ENCODE results near the gene MRAP2. TPM values are rescaled to one million over a fixed set of nuclear protein-coding genes. Genes with fewer than 3 reads are reported as not detected.
"Not testable (repeated sequence)": the region's sequence is repeated elsewhere in the genome, so short reads cannot be mapped to it uniquely, and the experiment has no call there.

MRAP2 gene
- total RNA-seq, 4 donors from 2014 or later = 0.33 to 1.5 (median 0.50) TPM; not detected in 1

DNA sequence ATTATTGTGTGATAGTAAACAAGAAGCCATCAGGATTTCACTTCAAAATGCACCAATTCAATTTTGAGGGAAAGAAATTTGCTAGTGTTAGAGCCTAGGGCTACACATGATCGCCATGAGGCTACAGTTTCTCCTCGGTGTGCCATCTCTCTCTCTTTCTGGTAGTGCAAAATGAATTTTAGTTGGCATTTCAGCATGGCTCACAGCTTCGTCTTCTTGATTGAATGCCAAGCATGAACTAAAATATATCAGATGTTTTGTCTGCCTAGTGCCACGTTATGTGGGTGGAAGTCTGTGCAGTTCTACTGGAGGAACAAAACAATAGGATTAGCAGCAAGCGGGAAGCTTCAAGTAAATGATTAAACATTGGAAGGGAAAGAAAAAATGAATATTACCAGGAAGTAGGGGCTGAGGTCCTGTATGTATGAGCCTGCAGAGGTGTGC lies 6.8 kb upstream of the MRAP2 start:
- DNase-seq = no peak
- no peaks in the 10 kb centered on the region for H3K4me1 ChIP-seq
- TF ChIP-seq, protein P1, sequence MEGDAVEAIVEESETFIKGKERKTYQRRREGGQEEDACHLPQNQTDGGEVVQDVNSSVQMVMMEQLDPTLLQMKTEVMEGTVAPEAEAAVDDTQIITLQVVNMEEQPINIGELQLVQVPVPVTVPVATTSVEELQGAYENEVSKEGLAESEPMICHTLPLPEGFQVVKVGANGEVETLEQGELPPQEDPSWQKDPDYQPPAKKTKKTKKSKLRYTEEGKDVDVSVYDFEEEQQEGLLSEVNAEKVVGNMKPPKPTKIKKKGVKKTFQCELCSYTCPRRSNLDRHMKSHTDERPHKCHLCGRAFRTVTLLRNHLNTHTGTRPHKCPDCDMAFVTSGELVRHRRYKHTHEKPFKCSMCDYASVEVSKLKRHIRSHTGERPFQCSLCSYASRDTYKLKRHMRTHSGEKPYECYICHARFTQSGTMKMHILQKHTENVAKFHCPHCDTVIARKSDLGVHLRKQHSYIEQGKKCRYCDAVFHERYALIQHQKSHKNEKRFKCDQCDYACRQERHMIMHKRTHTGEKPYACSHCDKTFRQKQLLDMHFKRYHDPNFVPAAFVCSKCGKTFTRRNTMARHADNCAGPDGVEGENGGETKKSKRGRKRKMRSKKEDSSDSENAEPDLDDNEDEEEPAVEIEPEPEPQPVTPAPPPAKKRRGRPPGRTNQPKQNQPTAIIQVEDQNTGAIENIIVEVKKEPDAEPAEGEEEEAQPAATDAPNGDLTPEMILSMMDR (IDR thresholded peaks at IDR 0.05) = no peak
- no peak for TF ChIP-seq POLR2A (IDR thresholded peaks at IDR 0.05)
- H3K27ac ChIP-seq = no peak overlapping the region
- no peak overlapping the region for H3K4me3 ChIP-seq (replicated peaks in 1 of 3)
- H3K36me3 ChIP-seq = no peaks in the 10 kb centered on the region
- WGBS, 2 donors = 68 to 72% methylated on average over 5 of the region's 5 CpGs
- H3K27me3 ChIP-seq = no peaks in the 10 kb centered on the region
- H3K9me3 ChIP-seq = no peaks in the 10 kb centered on the region
- intact Hi-C loops (cut with DNase I) = no loop called here

DNA sequence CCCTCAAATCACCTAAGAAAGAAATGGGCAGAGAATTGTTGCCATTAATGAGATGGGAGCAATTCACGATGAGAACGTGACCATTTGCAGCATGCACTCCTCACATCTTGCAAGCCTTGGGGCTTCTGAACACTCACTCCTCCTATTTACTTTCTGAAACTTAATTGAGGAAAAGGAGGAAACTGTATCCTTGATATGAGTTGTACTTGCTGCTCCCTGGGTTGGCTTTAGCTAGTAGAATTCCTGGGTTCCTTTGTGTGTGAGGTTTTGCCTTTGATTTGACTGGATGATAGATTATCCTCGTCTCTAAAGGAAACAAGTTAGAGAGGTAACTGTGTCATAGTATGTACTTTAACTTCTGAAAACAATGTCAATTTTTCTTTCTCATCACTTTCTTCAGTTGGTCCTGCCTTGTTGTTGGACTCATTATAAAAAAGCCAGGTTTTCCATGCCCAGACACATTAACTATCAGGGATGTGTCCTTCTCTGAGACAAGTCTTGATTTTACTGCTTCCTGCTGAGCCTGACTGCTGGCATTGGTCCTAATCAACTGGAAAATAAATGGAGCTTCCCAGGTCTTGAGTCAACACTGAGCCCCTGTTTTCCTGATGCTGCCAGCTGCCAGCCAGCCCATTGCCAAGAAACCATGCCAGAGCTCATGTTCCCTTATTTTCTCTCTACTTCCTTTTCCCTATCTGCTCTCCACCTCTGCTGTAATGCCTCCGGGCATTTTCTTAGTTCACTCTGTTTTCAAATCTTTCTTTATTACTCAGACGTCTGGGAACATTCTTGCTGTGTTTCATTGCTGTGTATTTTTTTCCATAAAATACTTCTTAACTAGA lies 6.0 kb upstream of the MRAP2 start:
- no peaks in the 10 kb centered on the region for H3K4me1 ChIP-seq
- no peaks in the 10 kb centered on the region for H3K27me3 ChIP-seq
- WGBS, 2 donors = 60 to 63% methylated on average over 5 of the region's 5 CpGs
- DNase-seq = no peak
- no peaks in the 10 kb centered on the region for H3K36me3 ChIP-seq
- no peak overlapping the region for H3K4me3 ChIP-seq (replicated peaks in 1 of 3)
- intact Hi-C loops (cut with DNase I) = no loop called here
- no peaks in the 10 kb centered on the region for H3K9me3 ChIP-seq
- H3K27ac ChIP-seq = no peak overlapping the region
- TF ChIP-seq, protein P1 (IDR thresholded peaks at IDR 0.05) = no peak
- TF ChIP-seq POLR2A (IDR thresholded peaks at IDR 0.05) = no peak

DNA sequence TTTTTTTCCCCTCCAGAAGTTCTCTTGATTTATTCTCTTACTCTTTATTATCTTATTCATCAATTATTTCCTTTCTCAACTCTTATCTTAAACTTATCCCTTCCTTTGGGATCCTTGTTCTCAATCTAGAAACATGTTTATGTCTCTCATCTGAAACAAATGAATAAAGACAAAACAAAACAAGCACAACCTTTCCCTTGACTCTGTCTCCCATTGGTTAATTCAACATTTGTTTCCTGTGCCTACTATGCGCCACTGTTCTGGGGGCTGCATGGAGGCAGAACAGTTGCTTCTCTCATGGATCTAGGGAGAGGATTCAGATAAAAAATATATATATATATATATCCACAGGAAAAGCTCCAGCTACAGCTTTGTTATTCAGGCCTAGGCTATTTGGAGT lies 5.2 kb upstream of the MRAP2 start:
- TF ChIP-seq, protein P1 (IDR thresholded peaks at IDR 0.05) = no peak
- no peak for TF ChIP-seq POLR2A (IDR thresholded peaks at IDR 0.05)
- 93 to 96% methylated on average over 1 of the region's 1 CpG for WGBS, 2 donors
- no peak overlapping the region for H3K27ac ChIP-seq
- H3K27me3 ChIP-seq = no peaks in the 10 kb centered on the region
- H3K9me3 ChIP-seq = no peaks in the 10 kb centered on the region
- H3K4me1 ChIP-seq = no peaks in the 10 kb centered on the region
- no peak overlapping the region for H3K4me3 ChIP-seq (replicated peaks in 1 of 3)
- intact Hi-C loops (cut with DNase I) = no loop called here
- H3K36me3 ChIP-seq = no peaks in the 10 kb centered on the region
- DNase-seq = no peak

DNA sequence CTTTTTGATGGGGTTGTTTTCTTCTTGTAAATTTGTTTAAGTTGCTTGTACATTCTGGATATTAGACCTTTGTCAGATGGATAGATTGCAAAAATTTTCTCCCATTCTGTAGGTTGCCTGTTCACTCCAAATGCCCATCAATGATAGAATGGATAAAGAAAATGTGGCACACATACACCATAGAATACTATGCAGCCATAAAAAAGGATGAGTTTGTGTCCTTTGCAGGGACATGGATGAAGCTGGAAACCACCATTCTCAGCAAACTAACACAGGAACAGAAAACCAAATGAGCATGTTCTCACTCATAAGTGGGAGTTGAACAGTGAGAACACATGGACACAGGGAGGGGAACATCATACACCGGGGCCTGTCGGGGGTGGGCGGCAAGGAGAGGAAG lies 1.6 kb upstream of the MRAP2 start:
- H3K9me3 ChIP-seq; DNase-seq; H3K36me3 ChIP-seq; H3K27ac ChIP-seq; H3K27me3 ChIP-seq; H3K4me3 ChIP-seq (replicated peaks in 1 of 3); intact Hi-C loops (cut with DNase I); H3K4me1 ChIP-seq: not testable (repeated sequence)
- 94 to 98% methylated on average over 3 of the region's 3 CpGs for WGBS, 2 donors

DNA sequence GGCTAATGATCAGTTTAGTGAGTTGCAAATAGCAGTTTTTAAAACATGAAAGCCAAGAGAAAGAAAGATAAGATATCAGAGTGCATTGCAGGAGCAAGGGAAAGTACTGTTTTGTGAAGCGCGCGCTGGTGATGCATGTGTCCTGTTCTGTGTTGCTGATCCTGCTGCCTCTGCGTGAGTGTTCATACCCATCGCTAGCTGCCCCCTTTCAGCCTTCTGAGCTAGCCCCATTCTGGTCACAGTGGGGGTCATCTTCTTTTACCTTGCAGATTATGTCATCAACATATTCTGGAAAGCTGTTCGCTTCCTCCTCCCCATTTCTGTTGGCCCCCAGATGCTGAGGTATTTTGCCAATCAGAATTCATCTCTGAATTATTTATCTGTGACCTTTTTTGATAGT lies 1.9 kb downstream of the MRAP2 start:
- Histone ChIP-seq H3K9me3 (no peaks in the 10 kb centered on the region), H3K36me3 (no peaks in the 10 kb centered on the region), H3K27ac (no peak overlapping the region), H3K4me3 (replicated peaks in 1 of 3) (no peak overlapping the region), H3K4me1 (peaks cover 3 to 5% of the 10 kb centered on the region in 2 donors), H3K27me3 (no peaks in the 10 kb centered on the region)
- intact Hi-C loops (cut with DNase I) = no loop called here
- no peak for TF ChIP-seq POLR2A (IDR thresholded peaks at IDR 0.05)
- TF ChIP-seq, protein P1 (IDR thresholded peaks at IDR 0.05) = no peak
- WGBS, 2 donors = 95 to 96% methylated on average over 6 of the region's 6 CpGs
- no peak for DNase-seq
